K562 (cell line): ENCODE measurements around the gene ZCCHC24. TPM values are rescaled to one million over a fixed set of nuclear protein-coding genes. Genes with fewer than 3 reads are reported as not detected.

Source experiments
- ATAC-seq: fragments of 200-7000 bp; cut with Tn5 transposase; 3 replicates; pipeline ENCODE4 v1.9.1; 2020; ENCODE audit warnings: moderate library complexity
- BruUV-seq: library from RNA; stranded (reverse); fragments of 400-500 nt; replicated peaks from 2 replicates; lab custom pipeline; 2021; lab: Mats Ljungman, UMichigan
- CTCF ChIA-PET: fragments of 300-600 bp; formaldehyde crosslinking; extraction: SDS; loops from one replicate; lab custom pipeline; 2021; ENCODE audit warnings: low intra/inter-chr PET ratio; lab: Yijun Ruan, JAX
- POLR2A ChIA-PET: fragments of 300-600, 350-650 bp; sonication (Branson Sonifier 250); formaldehyde crosslinking; extraction: SDS; loops from one replicate; lab custom pipeline; 2021; ENCODE audit warnings: antibody characterized with exemption, inconsistent platforms; lab: Yijun Ruan, JAX
- DNase-seq, 4 experiments: peaks; one replicate each; pipeline versions ENCODE4 v3.0.0 to v3.0.0-alpha.2; 2011 to 2018; ENCODE audit warnings: low spot score in 3 of 4, mixed read lengths in 3 of 4; ENCODE audit errors: extremely low read depth in 1 of 4
- FAIRE-seq: peaks from 2 replicates; lab custom pipeline; 2011; peaks lifted over from hg19 to GRCh38; lab: Jason Lieb, UNC
- H2AFZ ChIP-seq: 2 replicates; pipeline ENCODE4 v1.6.0; 2011; ENCODE audit warnings: low read depth, low read length, control low read depth, inconsistent platforms
- H3K27ac ChIP-seq: fragments of 200-600 bp; 3 replicates; pipeline ENCODE4 v1.8.0; 2011; ENCODE audit warnings: low read depth, mild to moderate bottlenecking, control low read depth, inconsistent platforms, low read length, moderate library complexity, mixed read lengths; ENCODE audit errors: extremely low read depth
- H3K27me3 ChIP-seq, 2 experiments: fragments of 300-600 bp in 1 of 2; 2 replicates in 1 of 2; 3 replicates in 1 of 2; pipeline versions ENCODE4 v1.6.0 to v1.8.0; 2011; ENCODE audit warnings: inconsistent platforms in 2 of 2, low read length in 2 of 2, mild to moderate bottlenecking in 1 of 2, mixed read lengths in 1 of 2, moderate library complexity in 1 of 2; ENCODE audit not compliant: control insufficient read depth in 2 of 2, insufficient read depth in 2 of 2
- H3K36me3 ChIP-seq: fragments of 300-600 bp; 3 replicates; pipeline ENCODE4 v1.8.0; 2011; ENCODE audit warnings: mild to moderate bottlenecking, low read length, inconsistent platforms; ENCODE audit not compliant: control insufficient read depth, insufficient read depth
- H3K4me1 ChIP-seq, 2 experiments: fragments of 200-600 bp in 1 of 2; replicated peaks in 1 of 2; 2 replicates in 1 of 2; 3 replicates in 1 of 2; pipeline versions ENCODE4 v1.5.1 to v1.8.0; 2011; ENCODE audit warnings: inconsistent platforms in 2 of 2, low read length in 2 of 2, mild to moderate bottlenecking in 1 of 2, mixed read lengths in 1 of 2, moderate library complexity in 1 of 2; ENCODE audit not compliant: control insufficient read depth in 2 of 2, insufficient read depth in 2 of 2
- H3K4me2 ChIP-seq: 2 replicates; pipeline ENCODE4 v1.6.1; 2011; ENCODE audit warnings: low read length, control low read depth, inconsistent platforms, mixed read lengths; ENCODE audit not compliant: insufficient read depth
- H3K4me3 ChIP-seq: fragments of 200-600 bp; sonication (generic), shearing (Covaris generic); 2 replicates; pipeline ENCODE4 v1.5.1; 2016; ENCODE audit warnings: control low read depth, inconsistent platforms
- H3K79me2 ChIP-seq: fragments of 200-600 bp; 3 replicates; pipeline ENCODE4 v1.8.0; 2011; ENCODE audit warnings: low read length, inconsistent platforms; ENCODE audit not compliant: control insufficient read depth, insufficient read depth
- H3K9ac ChIP-seq, 2 experiments: 2 replicates each; pipeline versions ENCODE4 v1.6.0 to v1.6.1; 2011; ENCODE audit warnings: low read depth in 2 of 2, low read length in 2 of 2, control low read depth in 1 of 2, inconsistent platforms in 1 of 2, mild to moderate bottlenecking in 1 of 2, mixed read lengths in 1 of 2; ENCODE audit not compliant: insufficient read depth in 1 of 2
- H3K9me1 ChIP-seq: one replicate; pipeline ENCODE4 v1.6.0; 2011; ENCODE audit warnings: inconsistent platforms, mild to moderate bottlenecking, low read length, moderate library complexity; ENCODE audit not compliant: control insufficient read depth, insufficient read depth
- H3K9me3 ChIP-seq: replicated peaks from 2 replicates; pipeline ENCODE4 v1.5.1; 2011; ENCODE audit warnings: low read depth, low read length, inconsistent platforms; ENCODE audit not compliant: control insufficient read depth, insufficient read depth
- H4K20me1 ChIP-seq: replicated peaks from 2 replicates; pipeline ENCODE4 v1.6.1; 2011; ENCODE audit warnings: low read length, inconsistent platforms, mixed read lengths; ENCODE audit not compliant: control insufficient read depth, insufficient read depth
- FOXA3 ChIP-seq, 2 experiments: fragments of 450-650 bp in 1 of 2; sonication (generic) in 1 of 2; formaldehyde crosslinking; IDR thresholded peaks in 1 of 2; conservative IDR thresholded peaks in 1 of 2; 2 replicates each; pipeline versions ENCODE4 v1.4.0 to v1.8.0; 2020 to 2022; ENCODE audit warnings: mild to moderate bottlenecking in 2 of 2, missing genetic modification reagents in 1 of 2
- FOXP4 ChIP-seq: sonication (generic); formaldehyde crosslinking; IDR thresholded peaks from 2 replicates; pipeline ENCODE4 v1.8.0; 2022; ENCODE audit warnings: mild to moderate bottlenecking, missing genetic modification reagents, borderline replicate concordance
- KDM1A ChIP-seq, 2 experiments: fragments of 450-650 bp; IDR thresholded peaks; 2 replicates each; pipeline ENCODE4 v1.6.1; 2016; ENCODE audit warnings: mild to moderate bottlenecking in 2 of 2
- REST ChIP-seq, 2 experiments: fragments of 450-650 bp; formaldehyde crosslinking in 1 of 2; IDR thresholded peaks; 2 replicates each; pipeline versions ENCODE4 v1.4.0 to v1.6.1; 2014 to 2020; ENCODE audit warnings: mild to moderate bottlenecking in 2 of 2, borderline replicate concordance in 1 of 2, low read depth in 1 of 2
- WGBS: fragments of 100-300 bp; shearing (Covaris generic); methylation state at CpG from one replicate; pipeline ENCODE4 v1.1.6; 2016; ENCODE audit warnings: low coverage, mixed read lengths; ENCODE audit not compliant: insufficient coverage; ENCODE audit errors: missing lambda C conversion rate; 5-methylcytosine and 5-hydroxymethylcytosine counted together
- in situ Hi-C: fragments of 300-500 bp; cut with MboI; formaldehyde crosslinking; loops from 4 replicates; pipeline ENCODE4 v1.15.0; 2018; ENCODE audit warnings: inconsistent platforms, mixed read lengths
- intact Hi-C: fragments of 100-400 bp; cut with micrococcal nuclease; formaldehyde crosslinking; loops from 2 replicates; pipeline ENCODE4 v1.14.2; 2022
- polyA plus RNA-seq, 8 experiments: library from polyadenylated mRNA; depleted of rRNA in 4 of 8; stranded (reverse) in 5 of 8; unstranded in 3 of 8; fragments of >200 nt; fragmentation: Nextera tagmentation in 2 of 8; fragmentation: Illumina TruSeq in 1 of 8; extraction: Ambion mirVana in 2 of 8; extraction: Trizol in 1 of 8; gene quantifications; 2 replicates each; pipeline versions ENCODE4 v1.2.1 to v1.2.3, GENCODE V29; 2011 to 2014; ENCODE audit warnings: inconsistent platforms in 1 of 8, missing spikeins in 1 of 8
- total RNA-seq, 7 experiments: library from RNA; depleted of rRNA in 6 of 7; stranded (reverse); fragments of >200 nt in 6 of 7; fragmentation: Illumina TruSeq in 2 of 7; extraction: Trizol in 2 of 7; gene quantifications; 2 replicates each; pipeline versions ENCODE4 v1.2.1 to v1.2.3, GENCODE V29; 2011 to 2021; ENCODE audit warnings: low replicate concordance in 1 of 7

The ZCCHC24 gene
- total and polyA plus RNA-seq, 9 of the 15 experiments (the other 6 are each of a cell fraction or from before 2014, with no cell fraction given) = 0.84 to 11.0 (median 4.6) TPM

- intact Hi-C loops (no loop called here), in situ Hi-C loops (no loop called here)
- Histone ChIP-seq H3K9ac (peak overlapping the region in 1 of 2 experiments; percentile 80; a peak in 2 of 4 replicates), H3K4me3 (no peak overlapping the region), H3K4me1 (peaks cover 38 to 63% of the 10 kb centered on the region in 2 experiments), H2AFZ (no peak overlapping the region), H3K27me3 (no peaks in the 10 kb centered on the region), H3K79me2 (no peaks in the 10 kb centered on the region), H3K4me2 (no peak overlapping the region), H3K27ac (no peak overlapping the region), H3K36me3 (no peaks in the 10 kb centered on the region), H3K9me1 (no peaks in the 10 kb centered on the region), H3K9me3 (no peaks in the 10 kb centered on the region), H4K20me1 (peaks cover 13% of the 10 kb centered on the region; the same call in 1 of the 2 replicates)
- 29% methylated on average over 5 of the region's 5 CpGs for WGBS
- TF ChIP-seq FOXA3 (CRISPR knock-in tag; conservative IDR thresholded peaks at IDR 0.05 in 1 of 2, IDR thresholded peaks at IDR 0.05 in 1 of 2) (peak in 1 of 2 experiments; percentile 53; a peak in 1 of 4 replicates), REST (IDR thresholded peaks at IDR 0.05; ENCODE audit: borderline replicate concordance) (no peak), REST (CRISPR knock-in tag; IDR thresholded peaks at IDR 0.05; ENCODE audit: low read depth) (0 out of 2 replicates have a peak, but pooled peaks have one; percentile 16), FOXP4 (CRISPR knock-in tag) (no peak), KDM1A (IDR thresholded peaks at IDR 0.05) (no peak)
- ChIA-PET CTCF (no interaction called here), POLR2A (interaction anchor here (0.5 to 1.1 kb wide), 3 partner anchors 10 to 28 kb away, joined by 3 to 5 read pairs (median 3); no protein-coding TSS in a partner anchor)
- FAIRE-seq (no peak), DNase-seq (no peak), ATAC-seq (peak; percentile 2; the same call in 1 of the 3 replicates)
- no TSS peak for BruUV-seq
Observed at GRCh38 chr10:79404690-79405131, 40.7 kb downstream of the ZCCHC24 start.
